ENCODE measurements around the gene SLC51A.
A peak's percentile ranks its signal among the peaks of the same experiment; 100 is the strongest.
"Not testable (repeated sequence)": the region's sequence is repeated elsewhere in the genome, so short reads cannot be mapped to it uniquely, and the experiment has no call there.

Gene SLC51A

DNA sequence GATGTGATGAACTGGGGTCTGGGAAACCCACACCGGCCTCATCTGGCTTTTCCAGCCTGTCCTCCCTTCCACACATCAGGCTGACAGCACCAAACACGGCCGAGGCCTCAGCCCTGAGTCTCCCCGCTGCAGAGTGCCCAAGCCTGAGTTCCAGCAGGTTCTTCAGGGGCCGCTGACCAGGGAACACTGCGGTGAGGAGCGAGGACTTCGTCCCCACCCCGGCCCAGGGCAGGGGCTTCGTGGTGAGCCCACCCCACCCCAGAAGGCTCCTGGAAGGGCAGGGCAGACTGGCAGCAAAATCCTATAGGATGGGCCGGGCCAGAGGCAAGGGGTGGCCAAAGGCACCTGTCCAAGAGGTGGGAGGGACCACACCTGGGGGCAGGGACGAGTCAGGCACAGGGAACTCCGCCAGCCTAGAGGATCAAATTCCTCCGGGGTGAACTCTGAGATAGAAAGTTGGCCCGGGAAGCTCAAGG lies at the start of gene SLC51A:
Gene SLC51A, plus strand, starts transcription at position 446 of the 476 bp plus-strand sequence. CDS start 179 bp downstream, outside the sequence.
- no peak for DNase-seq

DNA sequence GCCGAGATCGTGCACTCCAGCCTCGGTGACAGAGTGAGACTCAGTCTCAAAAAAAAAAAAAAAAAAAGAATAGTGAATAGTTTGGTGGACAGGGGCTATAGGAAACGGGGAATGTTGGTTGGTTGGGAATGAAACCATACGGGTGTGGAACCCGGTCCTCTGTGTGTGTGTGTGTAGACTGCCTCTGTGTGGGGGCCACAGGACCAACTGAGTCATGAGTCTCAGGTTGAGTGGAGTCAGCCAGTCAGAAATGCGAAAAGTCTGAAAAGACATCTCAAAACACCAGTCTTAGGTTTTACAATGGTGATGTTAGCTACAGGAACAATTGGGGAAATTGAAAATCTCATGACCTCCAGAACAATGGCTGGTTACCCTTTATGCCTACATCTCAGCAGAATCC lies 49.6 kb upstream of the SLC51A start:
- no peak for DNase-seq

DNA sequence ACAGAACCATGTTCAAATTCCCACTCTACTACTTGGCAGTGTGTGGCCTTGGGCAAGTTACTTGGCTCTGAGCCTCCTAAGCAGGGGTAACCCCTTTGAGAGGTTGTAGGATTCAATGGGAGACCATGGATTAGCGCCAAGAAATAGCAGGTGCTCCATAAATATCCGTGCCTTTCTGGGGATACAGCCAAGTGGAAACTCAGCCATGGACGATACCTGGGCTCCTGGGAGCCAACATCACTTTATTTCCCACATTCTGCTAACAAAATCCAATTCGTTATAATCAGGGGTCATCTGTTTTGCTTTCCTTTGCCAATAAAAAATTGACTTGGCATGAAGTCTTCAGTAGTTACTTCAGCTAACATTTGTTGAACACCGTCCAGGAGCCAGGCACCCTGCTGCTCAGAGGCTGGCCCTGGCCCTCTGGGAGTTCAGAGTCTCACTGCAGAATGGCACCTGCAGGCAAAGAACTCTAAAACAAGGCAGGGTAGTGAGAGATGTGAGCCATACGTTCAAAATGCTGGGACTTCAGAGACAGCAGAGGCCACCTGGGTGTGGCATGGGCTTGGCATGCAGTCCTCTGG lies 47.4 kb upstream of the SLC51A start:
- DNase-seq: peak; percentile 88 to 98

DNA sequence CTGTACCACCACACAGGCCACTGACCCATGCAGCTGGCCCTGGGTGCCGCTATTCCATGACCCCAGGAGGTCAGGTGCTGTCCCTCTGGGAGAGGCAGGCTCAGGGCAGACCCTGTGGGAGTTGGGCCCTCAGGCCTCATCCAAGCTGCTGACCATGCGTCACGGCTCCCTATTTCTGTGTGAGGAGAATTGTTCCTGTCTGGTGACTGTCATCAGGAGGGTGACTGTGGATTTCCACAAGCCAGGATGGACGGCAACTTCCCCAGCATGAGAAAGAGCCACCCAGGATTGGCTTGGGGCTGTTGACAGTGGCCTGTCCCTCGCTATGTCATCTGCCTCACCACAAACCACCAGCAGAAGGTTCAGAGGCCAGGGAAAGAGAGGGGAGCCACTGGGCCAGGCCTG lies 46.5 kb upstream of the SLC51A start:
- no peak for DNase-seq

DNA sequence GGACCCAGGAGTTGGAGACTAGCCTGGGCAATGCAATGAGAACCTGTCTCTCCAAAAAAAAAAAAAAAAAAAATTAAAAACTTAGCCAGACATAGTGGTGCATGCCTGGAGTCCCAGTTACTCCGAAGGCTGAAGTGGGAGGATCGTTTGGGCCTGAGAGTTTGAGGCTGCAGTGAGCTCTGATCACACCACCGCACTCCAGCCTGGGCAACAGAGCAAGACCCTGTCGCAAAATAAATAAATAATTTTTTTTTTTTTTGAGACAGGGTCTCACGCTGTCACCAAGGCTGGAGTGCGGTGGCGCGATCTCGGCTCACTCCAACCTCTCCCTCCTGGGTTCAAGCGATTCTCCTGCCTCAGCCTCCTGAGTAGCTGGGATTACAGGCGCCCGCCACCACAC lies 46.0 kb upstream of the SLC51A start:
- DNase-seq: not testable (repeated sequence)

DNA sequence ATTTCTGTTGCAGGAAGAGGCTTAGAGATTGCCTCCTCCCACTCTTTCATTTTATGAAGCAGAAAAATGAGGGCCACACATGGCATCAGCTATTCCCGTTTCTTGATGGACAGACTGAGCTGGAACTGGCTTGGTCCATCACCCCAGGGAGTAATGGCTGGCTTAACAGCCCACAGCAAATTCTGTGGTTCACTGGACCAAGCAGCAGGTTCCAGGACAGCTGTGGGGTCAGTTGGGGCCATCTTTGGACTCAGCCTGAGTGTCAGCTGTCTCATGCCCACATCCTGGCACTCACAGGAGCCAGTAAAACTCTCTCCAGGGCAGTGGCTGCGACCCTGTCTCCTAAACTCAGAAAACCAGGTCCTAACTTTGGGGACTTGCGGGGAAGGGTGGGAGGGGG lies 41.7 kb upstream of the SLC51A start:
- no peak for DNase-seq

DNA sequence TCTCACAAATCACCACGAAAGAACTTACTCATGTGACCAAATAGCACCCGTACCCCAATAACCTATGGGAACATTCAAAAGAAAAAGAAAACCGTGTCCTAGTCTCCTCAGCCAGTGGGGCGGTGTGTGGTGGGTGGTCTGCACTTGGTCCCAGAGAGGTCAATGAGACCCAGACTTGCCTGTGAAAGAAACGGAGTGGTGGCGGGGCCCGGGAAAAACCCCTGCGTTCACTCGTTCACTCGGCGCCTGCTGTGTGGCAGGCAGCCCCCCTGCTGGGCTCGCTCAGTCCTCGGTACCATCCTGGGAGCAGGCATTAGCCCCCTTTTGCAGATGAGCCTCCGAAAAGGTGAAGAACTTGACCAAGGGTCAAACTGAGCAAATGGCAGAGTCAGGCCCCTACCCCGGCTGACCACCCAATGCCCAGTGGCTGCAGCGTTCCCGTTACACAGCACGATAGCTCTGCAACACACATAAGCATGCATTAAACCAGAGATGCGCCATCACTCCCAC lies 41.2 kb upstream of the SLC51A start:
- no peak for DNase-seq

DNA sequence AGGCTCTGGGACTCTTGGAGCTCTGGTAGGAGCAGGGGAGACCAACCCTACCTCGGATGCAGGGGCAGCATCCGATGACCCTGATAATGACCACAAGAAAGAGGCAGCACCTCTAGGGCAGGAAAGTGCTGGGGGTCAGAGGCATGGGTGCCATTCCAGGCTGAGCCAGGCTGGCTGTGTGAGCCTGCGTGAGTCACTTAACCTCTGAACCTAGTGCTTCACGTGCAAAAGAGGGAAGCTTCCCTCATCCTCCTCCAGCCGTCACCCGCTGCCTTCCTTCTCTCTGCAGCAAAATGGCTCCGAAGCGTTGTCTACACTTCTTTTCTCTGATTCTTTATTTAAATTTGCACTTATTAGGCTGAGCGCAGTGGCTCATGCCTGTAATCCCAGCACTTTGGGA lies 40.6 kb upstream of the SLC51A start:
- DNase-seq: no peak

DNA sequence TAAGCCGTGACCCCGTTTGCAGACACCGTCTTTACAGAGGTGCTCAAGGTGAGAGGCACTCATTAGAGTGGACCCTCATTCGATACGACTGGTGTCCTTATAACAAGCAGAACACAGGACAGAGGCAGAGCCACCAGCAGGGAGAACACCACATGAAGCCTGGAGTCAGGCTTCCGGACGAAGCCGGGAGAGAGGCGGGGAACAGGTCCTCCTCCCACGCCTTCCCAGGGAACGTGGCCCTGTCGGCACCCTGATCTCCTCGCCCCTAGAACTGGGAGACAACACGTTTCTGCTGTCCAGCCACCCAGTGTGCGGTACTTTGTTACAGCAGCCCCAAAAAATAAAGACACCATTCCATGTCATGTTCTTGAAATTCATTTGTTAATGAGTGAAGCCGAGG lies 38.8 kb upstream of the SLC51A start:
- DNase-seq: no peak

DNA sequence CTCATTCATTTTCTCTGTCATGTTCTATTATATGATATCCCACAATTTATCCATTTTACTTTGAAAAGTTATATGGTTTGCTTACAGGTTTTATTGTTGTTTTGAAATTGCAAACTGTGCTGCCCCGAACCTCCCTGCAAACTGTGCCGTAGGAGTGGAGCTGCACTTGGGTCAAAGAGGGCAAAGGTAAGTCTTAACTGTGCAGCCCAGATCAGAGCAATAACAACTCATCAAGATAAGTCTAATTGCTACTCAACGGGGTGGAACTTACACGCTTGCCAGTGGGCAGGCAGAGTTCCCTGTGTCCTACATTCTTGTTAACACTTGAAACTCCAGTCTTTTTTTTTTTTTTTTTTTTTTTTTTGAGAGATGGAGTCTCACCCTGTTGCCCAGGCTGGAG lies 38.4 kb upstream of the SLC51A start:
- DNase-seq: no peak

DNA sequence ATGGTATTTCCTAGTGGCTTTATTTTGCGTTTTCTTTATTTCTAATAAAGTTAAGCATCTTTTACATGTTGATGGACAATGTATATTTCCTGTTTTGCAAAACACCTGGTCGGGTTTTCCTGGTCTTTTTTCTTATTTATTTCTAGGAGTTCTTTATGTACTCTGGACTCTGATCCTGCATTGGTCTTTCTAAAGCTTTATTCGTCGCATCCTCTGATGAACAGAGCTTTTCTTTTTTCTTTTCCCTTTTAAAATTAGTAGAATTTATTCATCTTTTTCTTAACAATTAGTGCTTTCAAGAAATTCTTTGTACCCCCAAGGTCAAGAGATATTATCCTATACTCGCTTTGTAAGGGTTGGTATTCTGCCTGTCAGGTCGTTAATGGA lies 37.3 kb upstream of the SLC51A start:
- no peak for DNase-seq

DNA sequence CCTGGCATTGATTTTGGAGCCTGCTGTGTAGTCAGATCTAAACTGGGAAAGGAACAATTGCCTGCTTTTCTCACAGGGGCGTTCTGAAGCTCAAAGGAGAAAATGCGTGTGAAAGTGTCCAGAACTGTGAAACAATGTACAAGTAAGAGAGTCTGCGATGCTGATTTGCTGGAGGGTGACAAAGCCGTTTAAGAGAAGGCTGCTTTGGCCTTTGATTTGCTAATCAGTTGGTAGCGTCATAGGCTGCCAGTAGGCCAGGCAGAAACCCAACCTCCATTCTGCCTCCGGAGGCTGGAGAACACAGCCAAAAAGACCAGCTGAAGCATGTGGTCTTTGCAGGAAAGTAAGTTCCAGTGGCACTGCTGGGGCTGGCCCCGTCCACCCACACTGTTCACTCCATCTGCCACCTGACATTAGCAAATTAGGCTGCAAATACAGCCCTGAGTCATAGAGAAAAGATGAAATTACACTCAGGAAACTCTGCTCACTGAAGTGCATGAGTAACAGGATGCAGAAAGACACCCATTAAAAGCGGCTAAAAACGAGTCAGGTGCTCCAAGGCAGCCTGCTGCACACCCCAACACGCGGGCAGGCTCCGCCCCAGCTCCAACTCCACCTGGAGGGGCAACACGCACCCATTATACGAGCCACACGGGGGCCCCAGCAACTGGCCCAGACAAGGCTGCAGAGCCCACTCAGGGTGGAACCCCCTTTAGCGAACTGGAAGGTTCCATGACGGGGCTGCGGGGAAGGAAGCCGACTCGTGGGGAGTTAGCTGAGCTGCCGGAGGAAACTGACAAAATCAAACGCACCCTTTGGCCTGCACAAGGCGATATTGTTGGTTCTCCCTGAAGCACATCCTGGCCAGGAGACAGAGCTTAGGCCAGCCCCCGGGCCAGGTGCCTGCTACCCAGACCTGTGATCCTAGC lies 36.7 kb upstream of the SLC51A start:
- peak; percentile 79 to 92 for DNase-seq

DNA sequence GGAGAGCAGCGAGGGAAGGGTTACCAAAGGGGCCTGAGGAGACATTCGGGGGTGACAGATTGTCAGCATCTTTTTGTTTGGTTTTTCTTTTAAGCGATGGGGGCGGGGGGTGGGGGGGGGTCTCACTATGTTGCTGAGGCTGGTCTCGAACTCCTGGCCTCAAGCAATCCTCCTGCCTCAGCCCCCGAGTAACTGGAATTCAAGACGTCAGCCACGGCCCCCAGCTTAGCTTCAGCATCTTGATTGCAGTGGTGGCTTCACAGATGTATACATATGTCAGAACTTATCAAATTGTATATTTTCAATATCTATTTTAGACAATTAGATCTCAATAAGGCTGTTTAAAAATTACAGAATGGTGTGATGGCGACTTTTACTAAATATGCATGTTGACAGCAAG lies 36.0 kb upstream of the SLC51A start:
- DNase-seq: no peak

DNA sequence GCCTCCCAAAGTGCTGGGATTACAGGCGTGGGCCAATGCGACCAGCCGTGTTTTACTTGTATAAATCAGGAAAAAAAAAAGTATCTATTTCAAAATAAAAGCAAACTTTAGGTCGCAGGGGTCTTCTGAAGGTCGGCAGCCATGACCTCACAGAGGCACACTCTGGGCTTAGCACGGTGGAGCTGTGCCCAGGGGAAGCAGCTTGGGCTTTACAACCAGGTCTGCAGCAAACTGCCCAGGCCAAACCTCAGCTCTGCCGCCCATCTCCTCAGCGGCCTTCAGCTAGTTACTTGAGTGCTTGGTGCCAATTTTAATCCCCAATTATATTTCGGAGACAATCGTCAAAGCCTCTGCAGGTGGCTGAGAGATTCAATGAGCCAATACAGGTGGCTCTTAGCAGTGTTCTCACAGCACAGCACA lies 35.2 kb upstream of the SLC51A start:
- DNase-seq: no peak

DNA sequence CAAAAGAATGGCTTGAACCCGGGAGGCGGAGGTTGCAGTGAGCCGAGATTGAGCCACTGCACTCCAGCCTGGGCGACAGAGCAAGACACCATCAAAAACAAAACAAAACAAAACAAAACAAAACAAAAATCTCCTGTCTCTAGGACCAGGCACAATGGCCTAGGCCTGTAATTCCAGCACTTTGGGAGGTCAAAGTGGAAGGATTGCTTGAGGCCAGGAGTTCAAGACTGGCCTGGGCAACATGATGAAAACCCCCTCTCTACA lies 32.2 kb upstream of the SLC51A start:
- DNase-seq: not testable (repeated sequence)

DNA sequence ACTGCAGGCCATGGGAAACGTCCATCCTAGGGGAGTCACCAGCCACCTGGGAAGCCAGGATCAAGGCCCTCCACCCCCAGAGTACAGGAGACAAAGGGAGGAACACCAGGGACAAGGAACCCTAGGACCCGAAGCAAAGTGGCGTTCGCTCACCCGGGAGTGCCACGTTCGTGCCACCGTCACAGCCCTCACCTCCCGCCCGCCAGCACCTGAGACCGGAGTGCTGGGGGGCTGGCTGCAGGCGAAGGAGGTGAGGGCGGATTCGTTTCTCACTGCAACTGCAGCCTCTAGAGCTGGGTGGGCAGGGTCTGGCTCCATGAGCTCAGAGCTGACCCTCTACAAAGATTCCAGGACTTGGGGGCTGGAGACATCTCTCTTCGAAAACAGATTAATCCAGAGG lies 31.5 kb upstream of the SLC51A start:
- DNase-seq: no peak

DNA sequence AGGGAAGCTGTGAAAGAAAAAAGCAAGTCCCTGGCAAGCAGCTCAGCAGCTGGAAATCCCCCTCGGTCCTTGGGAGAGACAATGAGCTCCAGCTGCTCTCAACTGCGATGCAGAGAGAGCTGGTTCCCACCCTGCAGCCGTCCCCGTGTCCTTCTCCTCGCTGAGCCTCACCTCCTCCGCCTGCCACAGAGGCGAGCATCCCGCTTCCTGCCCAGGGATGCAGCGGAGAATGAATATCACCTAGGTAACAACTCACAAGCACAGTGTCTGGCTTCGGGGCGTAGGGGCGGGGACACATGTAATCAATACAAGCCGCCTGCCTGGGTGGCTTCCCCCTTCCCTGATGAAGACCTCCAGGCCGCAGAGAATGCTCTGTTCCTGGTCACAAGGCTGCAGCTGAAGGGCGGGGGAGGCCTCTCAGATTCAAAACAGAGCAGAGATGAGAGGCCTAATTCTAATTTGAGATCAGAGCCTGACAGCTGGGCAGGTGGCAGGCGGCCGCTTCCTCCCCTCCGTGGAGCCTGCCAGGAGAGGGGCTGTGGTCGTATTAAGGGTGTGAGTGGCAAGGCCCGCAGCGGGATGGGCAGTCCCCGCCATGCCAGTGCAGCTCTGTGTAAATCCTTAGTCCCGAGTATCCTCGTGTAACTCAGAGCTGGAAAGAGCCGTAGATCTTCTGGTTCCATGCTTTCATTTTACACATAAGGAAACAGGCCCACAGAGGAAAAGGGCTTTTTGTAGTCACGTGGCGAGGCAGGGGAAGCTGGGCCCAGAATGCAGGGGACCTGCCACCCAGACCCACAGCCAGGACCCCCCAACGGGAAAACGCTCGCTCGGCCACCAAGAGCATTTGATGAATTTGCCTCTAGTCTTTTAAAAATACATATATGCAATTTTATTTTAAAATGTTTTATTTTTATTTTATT lies 29.4 kb upstream of the SLC51A start:
- no peak for DNase-seq

DNA sequence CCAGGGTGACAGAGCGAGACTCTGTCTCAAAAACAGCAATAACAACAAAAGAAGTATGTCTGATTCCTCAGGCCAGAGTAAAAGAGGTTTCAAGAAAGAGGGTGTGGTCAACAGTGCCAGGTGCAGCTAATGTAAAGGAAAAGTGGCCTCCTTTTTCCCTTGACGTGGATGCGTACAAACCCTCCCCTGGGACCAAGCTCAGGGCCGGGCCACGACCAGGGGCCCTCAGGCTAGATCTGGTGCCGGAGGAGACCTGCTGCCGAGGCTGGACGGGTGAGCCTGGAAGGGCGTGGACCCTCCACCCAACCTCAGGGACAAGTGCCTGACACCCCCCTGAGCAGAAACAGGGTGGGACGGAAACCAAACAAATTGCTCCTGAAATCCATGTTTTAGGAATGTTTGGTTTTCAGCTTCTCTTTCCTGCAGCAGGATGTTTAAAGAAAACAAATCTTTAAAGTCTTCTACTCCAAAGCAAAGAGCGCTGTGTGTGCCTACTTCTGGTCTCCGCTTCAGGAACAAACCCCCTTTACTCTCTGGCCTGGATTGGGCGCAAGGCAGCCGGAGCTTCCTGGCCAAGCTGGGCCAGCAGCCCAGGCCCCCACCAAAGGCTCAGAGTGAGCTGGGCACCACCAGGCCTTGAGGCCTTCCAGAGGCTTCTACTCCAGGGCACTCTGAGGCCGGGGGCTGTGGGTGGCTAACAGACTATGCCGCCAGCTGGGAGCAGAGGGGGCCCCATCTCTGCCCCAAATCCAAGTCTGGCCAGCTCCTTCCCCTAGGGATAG lies 26.6 kb upstream of the SLC51A start:
- no peak for DNase-seq

DNA sequence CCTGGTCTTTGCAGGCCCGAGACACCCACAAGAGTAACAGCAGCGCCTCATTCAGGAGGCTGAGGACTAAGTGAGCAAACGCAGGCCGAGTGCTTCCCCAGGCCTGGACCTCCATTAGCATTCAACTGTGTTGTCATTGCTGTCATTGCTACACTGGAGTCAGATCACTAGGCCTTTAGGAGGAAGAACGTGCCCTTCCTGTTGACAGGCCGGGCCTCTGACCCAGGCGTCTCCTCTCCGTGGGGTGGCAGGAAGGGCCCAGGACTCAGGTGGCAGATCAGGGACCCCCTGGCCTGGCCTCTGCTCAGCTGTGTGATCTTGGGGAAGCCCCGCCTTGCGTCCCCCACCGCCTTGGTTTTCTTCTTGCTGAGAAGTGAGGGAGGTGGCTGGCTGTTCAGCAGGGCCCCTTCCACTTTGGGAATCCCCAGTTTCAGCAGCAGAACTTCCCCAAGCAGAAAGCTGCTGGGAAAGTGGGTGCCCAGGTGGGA lies 24.3 kb upstream of the SLC51A start:
- no peak for DNase-seq

DNA sequence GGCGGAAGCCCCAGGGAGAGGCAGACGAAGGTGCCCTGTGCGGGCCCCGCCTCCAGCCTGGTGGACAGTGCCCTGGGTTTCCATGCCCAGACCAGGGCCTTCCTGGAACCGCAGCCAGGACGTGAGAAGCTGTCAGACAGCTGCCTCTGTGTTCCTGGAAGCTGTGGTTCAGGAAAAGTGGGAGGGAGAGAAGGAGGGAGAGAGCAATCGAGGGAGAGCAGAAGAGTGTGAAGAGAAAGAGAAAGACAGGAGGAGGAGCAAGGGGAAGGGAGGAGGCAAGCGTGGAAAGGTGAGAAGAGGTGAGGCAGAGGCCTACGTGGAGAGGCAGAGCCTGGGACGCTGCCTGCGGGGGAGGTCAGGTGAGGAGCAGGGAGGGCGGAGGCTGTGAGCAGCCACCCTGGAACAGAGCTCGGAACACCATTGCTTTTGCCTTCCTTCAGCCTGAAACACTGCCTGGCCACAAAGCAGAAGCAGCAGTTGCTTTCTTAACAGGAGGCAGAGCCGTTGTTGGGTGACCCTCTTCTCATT lies 23.7 kb upstream of the SLC51A start:
- DNase-seq: no peak

DNA sequence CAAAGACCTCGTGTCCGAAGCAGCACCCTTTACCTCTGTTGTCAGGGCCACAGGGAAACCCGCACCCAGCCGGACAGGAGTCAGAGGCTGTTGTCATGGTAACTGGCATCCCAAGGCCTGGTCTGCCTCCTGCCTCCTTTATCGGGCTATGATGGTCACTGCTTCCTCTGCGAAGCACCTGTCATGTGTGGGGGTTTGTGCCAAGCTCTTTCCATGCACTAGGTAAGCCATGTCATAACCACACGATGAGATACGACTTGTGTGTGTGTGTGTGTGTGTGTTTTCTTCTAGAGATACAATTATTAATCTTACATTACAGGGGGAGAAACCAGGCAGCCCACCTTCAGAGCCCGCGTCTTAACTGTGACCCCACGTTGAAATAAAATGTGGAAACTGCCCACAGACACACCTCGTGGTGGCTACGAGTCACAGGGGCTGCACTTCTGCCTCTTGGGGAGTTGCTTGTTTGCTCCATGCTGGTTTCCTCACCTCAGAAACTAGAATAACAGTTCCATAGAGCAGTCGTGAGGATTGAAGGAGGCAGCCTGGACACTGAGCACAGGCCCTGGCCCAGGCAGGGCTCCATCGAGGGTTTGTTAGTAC lies 23.1 kb upstream of the SLC51A start:
- DNase-seq: no peak
